Measurements from ENCODE around the gene UBAP2. TPM values are rescaled to one million over a fixed set of nuclear protein-coding genes. Genes with fewer than 3 reads are reported as not detected.

The UBAP2 gene
- polyA plus RNA-seq, 1 of the 3 experiments (the other 2 are of a cell fraction), result 15.8 TPM

DNA sequence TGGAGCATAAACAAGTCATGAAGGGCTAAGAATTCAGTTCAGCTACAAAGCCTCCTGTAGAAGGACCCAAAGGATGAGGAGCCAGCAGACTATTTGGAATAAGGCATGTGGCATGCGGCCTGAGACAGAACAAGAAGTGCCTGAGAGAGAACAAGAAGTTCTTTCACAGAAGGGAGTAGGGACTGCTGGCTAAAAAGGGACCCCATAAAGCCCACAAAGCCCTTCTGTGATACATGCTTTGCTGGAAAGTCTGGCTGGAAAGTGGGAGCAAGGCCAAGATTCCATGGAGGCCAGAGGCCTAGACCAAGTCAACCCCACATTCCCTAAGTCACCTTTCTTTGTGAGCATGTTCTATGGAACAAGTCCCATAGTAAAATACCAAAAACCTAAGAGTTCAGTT is 35.9 kb upstream of the UBAP2 start:
- Histone ChIP-seq H2AFZ (ENCODE audit: low read depth) (no peak overlapping the region), H3F3A (replicated peaks; ENCODE audit: insufficient read depth) (peaks cover 4% of the 10 kb centered on the region), H3K9ac (no peak overlapping the region), H3K79me2 (ENCODE audit: insufficient read depth) (no peaks in the 10 kb centered on the region), H3K27me3 (ENCODE audit: insufficient read depth) (no peaks in the 10 kb centered on the region), H4K20me1 (ENCODE audit: insufficient read depth) (no peaks in the 10 kb centered on the region), H3K4me2 (no peak overlapping the region), H3K4me1 (ENCODE audit: control insufficient read depth in 1 of 2, insufficient read depth in 2 of 2, low read depth in 1 of 2, low read length in 1 of 2) (no peaks in the 10 kb centered on the region), H3K9me3 (no peaks in the 10 kb centered on the region), H3K36me3 (replicated peaks in 1 of 2; ENCODE audit: control insufficient read depth in 1 of 2, insufficient read depth in 2 of 2, low read length in 1 of 2) (peaks cover 18 to 35% of the 10 kb centered on the region in 2 experiments), H3K4me3 (ENCODE audit: low read depth in 2 of 2, low read length in 1 of 2) (no peak overlapping the region), H3K9me2 (no peaks in the 10 kb centered on the region), H3K27ac (ENCODE audit: low read depth in 2 of 2, low read length in 1 of 2) (no peak overlapping the region)
- CTCF ChIA-PET, result interaction anchor here (0.9 to 3.3 kb wide), 2 partner anchors 10 to 14 kb away, joined by 3 to 12 read pairs; no protein-coding TSS in a partner anchor
- TF ChIP-seq, protein P1, sequence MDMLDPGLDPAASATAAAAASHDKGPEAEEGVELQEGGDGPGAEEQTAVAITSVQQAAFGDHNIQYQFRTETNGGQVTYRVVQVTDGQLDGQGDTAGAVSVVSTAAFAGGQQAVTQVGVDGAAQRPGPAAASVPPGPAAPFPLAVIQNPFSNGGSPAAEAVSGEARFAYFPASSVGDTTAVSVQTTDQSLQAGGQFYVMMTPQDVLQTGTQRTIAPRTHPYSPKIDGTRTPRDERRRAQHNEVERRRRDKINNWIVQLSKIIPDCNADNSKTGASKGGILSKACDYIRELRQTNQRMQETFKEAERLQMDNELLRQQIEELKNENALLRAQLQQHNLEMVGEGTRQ (IDR thresholded peaks at IDR 0.05; ENCODE audit: borderline replicate concordance, low read depth, low read length), result no peak
- TF ChIP-seq, protein P2, sequence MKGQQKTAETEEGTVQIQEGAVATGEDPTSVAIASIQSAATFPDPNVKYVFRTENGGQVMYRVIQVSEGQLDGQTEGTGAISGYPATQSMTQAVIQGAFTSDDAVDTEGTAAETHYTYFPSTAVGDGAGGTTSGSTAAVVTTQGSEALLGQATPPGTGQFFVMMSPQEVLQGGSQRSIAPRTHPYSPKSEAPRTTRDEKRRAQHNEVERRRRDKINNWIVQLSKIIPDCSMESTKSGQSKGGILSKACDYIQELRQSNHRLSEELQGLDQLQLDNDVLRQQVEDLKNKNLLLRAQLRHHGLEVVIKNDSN (IDR thresholded peaks at IDR 0.05; ENCODE audit: borderline replicate concordance, low read depth), result no peak
- no peak for TF ChIP-seq RXRA (IDR thresholded peaks at IDR 0.05; ENCODE audit: borderline replicate concordance, low read depth)
- TF ChIP-seq NFIC (IDR thresholded peaks at IDR 0.05; ENCODE audit: borderline replicate concordance), result no peak
- no peak for TF ChIP-seq GATA2 (CRISPR knock-in tag; IDR thresholded peaks at IDR 0.05)
- no peak for TF ChIP-seq SIN3A (IDR thresholded peaks at IDR 0.05; ENCODE audit: borderline replicate concordance, low read depth, low read length)
- DNase-seq, result no peak
- 94% methylated on average over 1 of the region's 1 CpG for WGBS (ENCODE audit: low lambda C conversion rate)
- POLR2A ChIA-PET, result no interaction called here

DNA sequence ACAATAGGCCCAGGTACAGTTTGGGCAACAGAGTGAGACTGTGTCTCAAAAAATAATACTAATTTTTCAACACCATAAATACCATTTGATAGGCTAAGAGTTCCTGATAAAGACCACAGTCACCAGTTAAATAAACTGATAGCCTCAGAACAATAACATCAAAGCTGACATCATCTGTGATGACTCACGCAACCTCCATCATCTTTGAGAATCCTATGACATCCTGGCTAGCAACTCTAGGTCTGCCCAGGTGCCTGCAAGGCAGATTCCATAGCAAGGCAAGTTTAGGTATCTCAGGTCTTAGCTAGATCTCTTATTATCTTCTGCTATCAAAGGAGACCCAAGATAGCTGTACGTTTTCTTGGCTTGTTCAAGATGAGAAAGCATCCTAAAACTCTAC is 30.5 kb upstream of the UBAP2 start:
- WGBS (ENCODE audit: low lambda C conversion rate), result 57% methylated on average over 2 of the region's 2 CpGs
- no peaks in the 10 kb centered on the region for H3K4me1 ChIP-seq (ENCODE audit: control insufficient read depth in 1 of 2, insufficient read depth in 2 of 2, low read depth in 1 of 2, low read length in 1 of 2)
- H3K9me3 ChIP-seq, result no peaks in the 10 kb centered on the region
- TF ChIP-seq RFX5 (IDR thresholded peaks at IDR 0.05; ENCODE audit: low read length) (no peak), SIN3A (IDR thresholded peaks at IDR 0.05; ENCODE audit: borderline replicate concordance, low read depth, low read length) (no peak), GABPA (IDR thresholded peaks at IDR 0.05; ENCODE audit: low read depth) (no peak), GATA2 (CRISPR knock-in tag; IDR thresholded peaks at IDR 0.05) (no peak), MEF2A (IDR thresholded peaks at IDR 0.05; ENCODE audit: borderline replicate concordance, low read depth) (no peak), TCF12 (IDR thresholded peaks at IDR 0.05) (no peak), CHD2 (IDR thresholded peaks at IDR 0.05; ENCODE audit: low read length, partially characterized antibody) (no peak), RCOR1 (IDR thresholded peaks at IDR 0.05; ENCODE audit: low read length) (no peak)
- TF ChIP-seq, protein P3, sequence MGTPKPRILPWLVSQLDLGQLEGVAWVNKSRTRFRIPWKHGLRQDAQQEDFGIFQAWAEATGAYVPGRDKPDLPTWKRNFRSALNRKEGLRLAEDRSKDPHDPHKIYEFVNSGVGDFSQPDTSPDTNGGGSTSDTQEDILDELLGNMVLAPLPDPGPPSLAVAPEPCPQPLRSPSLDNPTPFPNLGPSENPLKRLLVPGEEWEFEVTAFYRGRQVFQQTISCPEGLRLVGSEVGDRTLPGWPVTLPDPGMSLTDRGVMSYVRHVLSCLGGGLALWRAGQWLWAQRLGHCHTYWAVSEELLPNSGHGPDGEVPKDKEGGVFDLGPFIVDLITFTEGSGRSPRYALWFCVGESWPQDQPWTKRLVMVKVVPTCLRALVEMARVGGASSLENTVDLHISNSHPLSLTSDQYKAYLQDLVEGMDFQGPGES (IDR thresholded peaks at IDR 0.05; ENCODE audit: low read depth, low read length), result no peak
- TF ChIP-seq, protein P4, sequence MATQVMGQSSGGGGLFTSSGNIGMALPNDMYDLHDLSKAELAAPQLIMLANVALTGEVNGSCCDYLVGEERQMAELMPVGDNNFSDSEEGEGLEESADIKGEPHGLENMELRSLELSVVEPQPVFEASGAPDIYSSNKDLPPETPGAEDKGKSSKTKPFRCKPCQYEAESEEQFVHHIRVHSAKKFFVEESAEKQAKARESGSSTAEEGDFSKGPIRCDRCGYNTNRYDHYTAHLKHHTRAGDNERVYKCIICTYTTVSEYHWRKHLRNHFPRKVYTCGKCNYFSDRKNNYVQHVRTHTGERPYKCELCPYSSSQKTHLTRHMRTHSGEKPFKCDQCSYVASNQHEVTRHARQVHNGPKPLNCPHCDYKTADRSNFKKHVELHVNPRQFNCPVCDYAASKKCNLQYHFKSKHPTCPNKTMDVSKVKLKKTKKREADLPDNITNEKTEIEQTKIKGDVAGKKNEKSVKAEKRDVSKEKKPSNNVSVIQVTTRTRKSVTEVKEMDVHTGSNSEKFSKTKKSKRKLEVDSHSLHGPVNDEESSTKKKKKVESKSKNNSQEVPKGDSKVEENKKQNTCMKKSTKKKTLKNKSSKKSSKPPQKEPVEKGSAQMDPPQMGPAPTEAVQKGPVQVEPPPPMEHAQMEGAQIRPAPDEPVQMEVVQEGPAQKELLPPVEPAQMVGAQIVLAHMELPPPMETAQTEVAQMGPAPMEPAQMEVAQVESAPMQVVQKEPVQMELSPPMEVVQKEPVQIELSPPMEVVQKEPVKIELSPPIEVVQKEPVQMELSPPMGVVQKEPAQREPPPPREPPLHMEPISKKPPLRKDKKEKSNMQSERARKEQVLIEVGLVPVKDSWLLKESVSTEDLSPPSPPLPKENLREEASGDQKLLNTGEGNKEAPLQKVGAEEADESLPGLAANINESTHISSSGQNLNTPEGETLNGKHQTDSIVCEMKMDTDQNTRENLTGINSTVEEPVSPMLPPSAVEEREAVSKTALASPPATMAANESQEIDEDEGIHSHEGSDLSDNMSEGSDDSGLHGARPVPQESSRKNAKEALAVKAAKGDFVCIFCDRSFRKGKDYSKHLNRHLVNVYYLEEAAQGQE (IDR thresholded peaks at IDR 0.05; ENCODE audit: low read depth, low read length), result no peak
- ChIA-PET POLR2A (no interaction called here), CTCF (no interaction called here)
- no peaks in the 10 kb centered on the region for H3K79me2 ChIP-seq (ENCODE audit: insufficient read depth)
- no peak overlapping the region for H3K4me2 ChIP-seq
- H4K20me1 ChIP-seq (ENCODE audit: insufficient read depth), result no peaks in the 10 kb centered on the region
- no peaks in the 10 kb centered on the region for H3K27me3 ChIP-seq (ENCODE audit: insufficient read depth)
- H3K9ac ChIP-seq, result no peak overlapping the region
- peaks cover under 1% of the 10 kb centered on the region for H3F3A ChIP-seq (replicated peaks; ENCODE audit: insufficient read depth)
- H3K4me3 ChIP-seq (ENCODE audit: low read depth in 2 of 2, low read length in 1 of 2), result no peak overlapping the region
- H3K27ac ChIP-seq (ENCODE audit: low read depth in 2 of 2, low read length in 1 of 2), result no peak overlapping the region
- H2AFZ ChIP-seq (ENCODE audit: low read depth), result no peak overlapping the region
- H3K36me3 ChIP-seq (replicated peaks in 1 of 2; ENCODE audit: control insufficient read depth in 1 of 2, insufficient read depth in 2 of 2, low read length in 1 of 2), result no peaks in the 10 kb centered on the region
- DNase-seq, result no peak
- no peaks in the 10 kb centered on the region for H3K9me2 ChIP-seq
